ENCODE measurements around the gene CATSPER3.

DNA sequence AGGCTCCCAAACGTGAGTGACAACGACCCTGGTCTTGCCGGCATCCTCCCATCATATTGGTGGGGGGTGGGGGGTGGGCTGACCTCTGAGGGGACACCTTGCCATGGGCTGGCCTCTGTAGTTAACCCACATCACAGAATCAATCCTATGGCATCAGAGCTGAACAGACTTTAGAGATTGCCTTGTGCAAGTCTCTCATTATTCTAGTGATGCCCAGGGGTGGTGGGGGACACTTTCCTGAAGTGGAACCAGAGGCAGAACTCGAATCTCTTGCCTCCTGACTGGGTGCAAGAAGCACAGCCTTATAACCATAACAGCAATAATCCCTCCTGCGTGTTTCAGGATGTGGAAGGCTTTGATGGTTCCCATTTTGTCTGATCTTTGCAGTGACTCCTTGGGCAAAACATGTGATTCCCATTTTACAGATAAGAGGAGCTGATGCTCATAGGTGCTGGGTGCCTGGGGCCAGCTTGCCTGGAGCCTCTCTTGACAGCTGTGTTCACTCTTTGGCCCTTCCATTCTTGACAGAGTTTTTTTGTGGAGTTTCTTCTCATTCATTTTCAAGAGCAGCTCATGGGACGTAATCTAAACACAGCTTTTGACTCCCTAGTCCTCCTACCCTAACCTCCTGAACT lies 84.9 kb downstream of the CATSPER3 start:
- no peak for TF ChIP-seq POLR2A (IDR thresholded peaks at IDR 0.05)
- TF ChIP-seq, protein P1, sequence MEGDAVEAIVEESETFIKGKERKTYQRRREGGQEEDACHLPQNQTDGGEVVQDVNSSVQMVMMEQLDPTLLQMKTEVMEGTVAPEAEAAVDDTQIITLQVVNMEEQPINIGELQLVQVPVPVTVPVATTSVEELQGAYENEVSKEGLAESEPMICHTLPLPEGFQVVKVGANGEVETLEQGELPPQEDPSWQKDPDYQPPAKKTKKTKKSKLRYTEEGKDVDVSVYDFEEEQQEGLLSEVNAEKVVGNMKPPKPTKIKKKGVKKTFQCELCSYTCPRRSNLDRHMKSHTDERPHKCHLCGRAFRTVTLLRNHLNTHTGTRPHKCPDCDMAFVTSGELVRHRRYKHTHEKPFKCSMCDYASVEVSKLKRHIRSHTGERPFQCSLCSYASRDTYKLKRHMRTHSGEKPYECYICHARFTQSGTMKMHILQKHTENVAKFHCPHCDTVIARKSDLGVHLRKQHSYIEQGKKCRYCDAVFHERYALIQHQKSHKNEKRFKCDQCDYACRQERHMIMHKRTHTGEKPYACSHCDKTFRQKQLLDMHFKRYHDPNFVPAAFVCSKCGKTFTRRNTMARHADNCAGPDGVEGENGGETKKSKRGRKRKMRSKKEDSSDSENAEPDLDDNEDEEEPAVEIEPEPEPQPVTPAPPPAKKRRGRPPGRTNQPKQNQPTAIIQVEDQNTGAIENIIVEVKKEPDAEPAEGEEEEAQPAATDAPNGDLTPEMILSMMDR (IDR thresholded peaks at IDR 0.05), result no peak
